Activated T-cell treated with anti-CD3 and anti-CD28 coated beads, Interleukin-2, amount 50 U/mL, for 72 hours (primary cell): ENCODE measurements around the gene DUSP9. TPM values are rescaled to one million over a fixed set of nuclear protein-coding genes. Genes with fewer than 3 reads are reported as not detected.

Experiments
- ATAC-seq, 2 donors: fragments of 150-1000 bp; cut with Tn5 transposase; replicated peaks in 1 of 2; 2 replicates each; pipeline ENCODE4 v1.10.0; 2021; ENCODE audit warnings: moderate library complexity in 2 of 2, mild to moderate bottlenecking in 1 of 2
- DNase-seq, 2 donors: peaks; one replicate each; pipeline ENCODE4 v3.0.0; 2021 to 2022; ENCODE audit warnings: mixed read lengths in 1 of 2
- H3K27ac Mint-ChIP-seq: one replicate; pipeline ENCODE4 v1.8.0; 2022; ENCODE audit warnings: mild to moderate bottlenecking, moderate library complexity, mixed read lengths
- H3K27me3 Mint-ChIP-seq: one replicate; pipeline ENCODE4 v1.8.0; 2022; ENCODE audit warnings: low read depth, mixed read lengths
- H3K36me3 Mint-ChIP-seq, 2 donors: one replicate each; pipeline ENCODE4 v1.8.0; 2022; ENCODE audit warnings: mixed read lengths in 2 of 2, mild to moderate bottlenecking in 1 of 2; ENCODE audit not compliant: insufficient read depth in 2 of 2
- H3K4me1 Mint-ChIP-seq: one replicate; pipeline ENCODE4 v1.8.0; 2022; ENCODE audit warnings: low read depth, mixed read lengths
- H3K4me3 Mint-ChIP-seq, 2 donors: one replicate each; pipeline ENCODE4 v1.8.0; 2022; ENCODE audit warnings: mild to moderate bottlenecking in 2 of 2, mixed read lengths in 2 of 2, moderate library complexity in 2 of 2
- H3K9me3 Mint-ChIP-seq, 2 donors: one replicate each; pipeline ENCODE4 v1.8.0; 2022; ENCODE audit warnings: mixed read lengths in 2 of 2
- total RNA-seq, 2 donors: library from RNA; stranded (reverse); gene quantifications; one replicate each; pipeline ENCODE4 v1.2.3, GENCODE V29; 2022

DUSP9 gene
- total RNA-seq, 2 donors from 2014 or later = not detected

- peaks cover 8% of the 10 kb centered on the region for H3K27me3 Mint-ChIP-seq
- peak in 1 of 2 donors; percentile 52 for ATAC-seq
Measured at GRCh38 chrX:153651540-153652079, 4.6 kb downstream of the DUSP9 start.

GRCh38 chrX:153653556-153653955 is 6.6 kb downstream of the DUSP9 start:
- no peak overlapping the region for H3K4me3 Mint-ChIP-seq
- H3K27me3 Mint-ChIP-seq = peaks cover 11% of the 10 kb centered on the region
- no peaks in the 10 kb centered on the region for H3K9me3 Mint-ChIP-seq
- H3K36me3 Mint-ChIP-seq = no peaks in the 10 kb centered on the region
- DNase-seq = no peak
- H3K27ac Mint-ChIP-seq = no peak overlapping the region
- no peak for ATAC-seq
- no peaks in the 10 kb centered on the region for H3K4me1 Mint-ChIP-seq

More at GRCh38 chrX:153651540-153652079, 4.6 kb downstream of the DUSP9 start:
- Mint-ChIP-seq H3K27ac (no peak overlapping the region), H3K4me1 (no peaks in the 10 kb centered on the region), H3K36me3 (no peaks in the 10 kb centered on the region), H3K4me3 (no peak overlapping the region), H3K9me3 (no peaks in the 10 kb centered on the region)
- DNase-seq = no peak

DNA sequence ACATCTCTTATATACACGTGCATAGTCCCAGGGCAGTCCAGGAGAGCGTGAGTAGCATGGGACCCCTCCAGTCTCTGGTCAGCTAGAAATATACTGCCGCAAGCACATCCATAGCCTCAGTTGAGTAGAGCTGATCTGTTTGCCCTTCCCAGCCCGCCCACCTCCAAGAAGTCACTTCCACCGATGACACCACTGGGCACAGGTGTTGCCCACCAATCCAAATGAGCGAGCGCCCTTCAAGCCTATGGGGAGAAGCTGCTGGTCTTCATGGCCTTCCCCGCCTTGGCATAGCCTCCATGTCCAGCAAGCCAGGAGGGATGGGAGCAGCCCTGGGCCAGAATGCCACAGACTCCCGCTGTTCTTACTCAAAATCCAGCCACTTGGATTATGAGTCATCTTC is 10.2 kb downstream of the DUSP9 start:
- Mint-ChIP-seq H3K4me3 (no peak overlapping the region), H3K36me3 (no peaks in the 10 kb centered on the region), H3K27ac (no peak overlapping the region), H3K27me3 (peaks cover 33% of the 10 kb centered on the region), H3K9me3 (no peaks in the 10 kb centered on the region), H3K4me1 (no peaks in the 10 kb centered on the region)
- ATAC-seq (no peak), DNase-seq (no peak)

GRCh38 chrX:153659268-153659667 is 12.3 kb downstream of the DUSP9 start:
- Mint-ChIP-seq H3K4me1 (no peaks in the 10 kb centered on the region), H3K27ac (no peak overlapping the region), H3K4me3 (no peak overlapping the region), H3K9me3 (no peaks in the 10 kb centered on the region), H3K36me3 (no peaks in the 10 kb centered on the region), H3K27me3 (peaks cover 47% of the 10 kb centered on the region)
- DNase-seq (no peak), ATAC-seq (no peak)

DNA sequence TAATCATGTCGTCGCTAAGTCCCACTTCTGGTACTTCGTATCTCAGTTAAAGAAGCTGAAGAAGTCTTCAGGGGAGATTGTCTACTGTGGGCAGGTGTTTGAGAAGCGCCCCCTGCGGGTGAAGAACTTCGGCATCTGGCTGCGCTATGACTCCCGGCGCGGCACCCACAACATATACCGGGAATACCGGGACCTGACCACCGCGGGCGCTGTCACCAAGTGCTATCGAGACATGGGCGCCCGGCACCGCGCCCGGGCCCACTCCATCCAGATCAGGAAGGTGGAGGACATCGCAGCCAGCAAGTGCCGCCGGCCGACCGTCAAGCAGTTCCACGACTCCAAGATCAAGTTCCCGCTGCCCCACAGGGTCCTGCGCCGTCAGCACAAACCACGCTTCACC is 15.3 kb downstream of the DUSP9 start:
- DNase-seq (peak; percentile 55 to 58), ATAC-seq (no peak)
- no peak overlapping the region for H3K27ac Mint-ChIP-seq
- H3K36me3 Mint-ChIP-seq = no peaks in the 10 kb centered on the region
- no peaks in the 10 kb centered on the region for H3K9me3 Mint-ChIP-seq
- H3K4me3 Mint-ChIP-seq = peak overlapping the region; percentile 68 to 73
- H3K27me3 Mint-ChIP-seq = peaks cover 72% of the 10 kb centered on the region
- H3K4me1 Mint-ChIP-seq = peaks cover under 1% of the 10 kb centered on the region

DNA sequence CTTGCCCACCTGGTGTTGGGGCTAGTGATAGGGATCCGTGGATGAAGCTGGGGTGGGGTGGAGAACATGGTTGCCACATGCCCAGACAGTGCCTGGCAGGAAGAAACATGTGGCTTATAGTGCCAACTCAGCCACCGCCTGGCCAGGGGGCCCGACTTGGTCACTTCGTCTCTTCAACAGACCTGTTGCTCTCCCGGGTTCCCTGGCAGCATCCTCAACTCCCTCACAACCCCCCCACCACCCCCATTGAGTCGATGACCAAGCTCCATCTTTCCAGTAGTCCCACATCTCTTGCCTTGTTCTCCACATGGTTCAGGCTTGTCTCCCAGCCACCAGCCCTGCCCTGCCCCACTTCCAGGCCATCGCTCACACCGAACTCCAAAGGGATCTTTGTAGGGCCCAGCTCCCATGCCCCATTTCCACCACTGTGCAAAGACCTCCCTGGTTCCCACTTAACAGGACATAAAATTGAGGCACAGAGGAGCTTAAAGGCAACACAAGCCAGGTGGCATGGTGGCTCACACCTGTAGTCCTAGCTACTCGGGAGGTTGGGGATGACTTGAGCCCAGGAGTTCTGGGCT is 18.8 kb downstream of the DUSP9 start:
- no peak for DNase-seq
- peaks cover 59% of the 10 kb centered on the region for H3K27me3 Mint-ChIP-seq
- no peaks in the 10 kb centered on the region for H3K36me3 Mint-ChIP-seq
- no peak overlapping the region for H3K27ac Mint-ChIP-seq
- no peak overlapping the region for H3K4me3 Mint-ChIP-seq
- H3K9me3 Mint-ChIP-seq = no peaks in the 10 kb centered on the region
- H3K4me1 Mint-ChIP-seq = peaks cover 10% of the 10 kb centered on the region
- ATAC-seq = no peak

GRCh38 chrX:153667281-153667955 is 20.4 kb downstream of the DUSP9 start:
- H3K27ac Mint-ChIP-seq = no peak overlapping the region
- H3K4me3 Mint-ChIP-seq = peak overlapping the region; percentile 70 to 86
- H3K27me3 Mint-ChIP-seq = peaks cover 50% of the 10 kb centered on the region
- peaks cover 10% of the 10 kb centered on the region for H3K4me1 Mint-ChIP-seq
- ATAC-seq = no peak
- no peaks in the 10 kb centered on the region for H3K9me3 Mint-ChIP-seq
- no peaks in the 10 kb centered on the region for H3K36me3 Mint-ChIP-seq
- no peak for DNase-seq

- no peak overlapping the region for H3K27ac Mint-ChIP-seq
- DNase-seq (peak; percentile 81 to 82), ATAC-seq (peak; percentile 80 to 90)
- H3K27me3 Mint-ChIP-seq = peaks cover 50% of the 10 kb centered on the region
- no peaks in the 10 kb centered on the region for H3K9me3 Mint-ChIP-seq
- no peaks in the 10 kb centered on the region for H3K36me3 Mint-ChIP-seq
- H3K4me3 Mint-ChIP-seq = peak overlapping the region; percentile 70 to 86
- peaks cover 10% of the 10 kb centered on the region for H3K4me1 Mint-ChIP-seq
Measured at GRCh38 chrX:153667956-153668396, 21.0 kb downstream of the DUSP9 start.

- DNase-seq (no peak), ATAC-seq (no peak)
- peaks cover 10% of the 10 kb centered on the region for H3K4me1 Mint-ChIP-seq
- H3K4me3 Mint-ChIP-seq = no peak overlapping the region
- no peaks in the 10 kb centered on the region for H3K9me3 Mint-ChIP-seq
- no peaks in the 10 kb centered on the region for H3K36me3 Mint-ChIP-seq
- peaks cover 46% of the 10 kb centered on the region for H3K27me3 Mint-ChIP-seq
- no peak overlapping the region for H3K27ac Mint-ChIP-seq
Measured at GRCh38 chrX:153668423-153669173, 21.6 kb downstream of the DUSP9 start.

DNA sequence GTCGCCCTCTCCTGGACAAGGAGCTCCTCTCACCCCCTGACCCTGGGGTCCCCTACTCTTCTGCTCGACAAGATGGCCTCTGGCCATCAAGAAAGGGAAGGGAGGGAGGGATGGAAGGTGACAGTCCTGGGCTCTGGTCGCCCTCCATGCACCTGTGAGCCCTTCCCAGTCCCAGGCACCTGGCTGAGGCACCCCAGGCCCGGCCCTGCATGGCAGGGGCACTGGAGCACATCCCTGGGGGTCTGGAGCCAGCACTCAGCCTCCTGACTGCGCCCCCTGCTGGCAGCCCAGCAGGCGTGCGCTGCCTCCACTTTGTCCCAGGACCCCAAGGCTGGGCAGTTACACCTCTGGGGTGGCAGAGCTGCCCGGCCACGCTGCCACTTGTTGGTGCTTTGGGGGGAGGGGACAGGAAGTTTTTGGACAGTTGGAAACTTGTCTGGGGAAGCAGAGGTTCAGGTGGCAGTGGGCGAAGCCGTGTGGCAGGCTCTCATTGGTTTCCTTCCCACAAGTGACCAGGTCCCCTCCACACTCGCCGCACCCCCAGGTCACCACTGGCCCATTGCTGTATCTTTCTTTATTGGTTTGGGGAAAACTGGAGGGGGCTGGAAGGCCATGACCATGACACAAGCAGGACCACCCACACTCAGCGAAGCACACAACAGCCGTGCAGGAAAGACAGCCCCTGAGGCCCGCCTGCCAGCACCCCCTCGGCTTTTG is 22.3 kb downstream of the DUSP9 start:
- H3K9me3 Mint-ChIP-seq = no peaks in the 10 kb centered on the region

DNA sequence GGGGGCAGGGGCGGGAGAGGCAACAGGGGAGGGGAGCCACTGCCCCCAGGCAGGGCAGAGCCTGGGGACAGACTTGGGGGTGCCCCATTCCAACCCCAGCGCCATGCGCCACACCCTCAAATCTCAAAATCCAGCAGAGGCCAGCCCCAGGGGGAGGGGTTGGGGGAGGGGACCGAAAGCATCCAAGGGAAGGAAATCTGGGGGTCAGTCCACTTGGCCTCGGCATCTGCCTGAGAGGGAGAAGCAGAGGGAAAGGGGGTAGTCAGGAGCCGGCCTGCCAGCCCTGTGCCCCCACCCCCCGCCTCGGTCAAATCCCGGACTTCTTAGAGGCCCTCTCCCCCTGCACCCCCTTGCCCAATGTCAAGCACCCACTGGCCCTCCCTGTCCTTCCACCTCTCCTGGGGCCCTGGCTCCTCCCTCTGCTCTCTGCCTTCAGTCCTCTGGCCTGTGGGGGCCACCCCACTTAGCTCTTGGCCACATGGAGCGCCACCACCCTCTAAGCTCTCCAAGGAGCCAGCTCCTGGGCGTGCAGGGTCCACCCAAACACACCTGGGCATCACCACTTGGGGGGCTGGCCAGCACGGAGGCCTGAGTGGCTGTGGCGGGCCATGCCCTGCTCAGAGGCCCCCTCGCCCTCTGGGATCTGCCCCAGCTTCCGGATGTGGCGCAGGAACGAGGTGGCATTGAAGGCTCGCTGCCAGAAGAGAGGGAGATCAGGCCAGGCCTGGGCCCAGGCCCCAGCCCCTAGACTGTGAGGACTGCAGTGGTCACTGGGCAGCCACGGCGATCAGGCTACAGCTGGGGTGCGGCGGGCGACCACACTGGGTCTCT is 23.1 kb downstream of the DUSP9 start:
- peaks cover 49% of the 10 kb centered on the region for H3K27me3 Mint-ChIP-seq
- H3K27ac Mint-ChIP-seq = no peak overlapping the region
- no peaks in the 10 kb centered on the region for H3K36me3 Mint-ChIP-seq
- no peak overlapping the region for H3K4me3 Mint-ChIP-seq
- no peak for ATAC-seq
- DNase-seq = no peak
- no peaks in the 10 kb centered on the region for H3K9me3 Mint-ChIP-seq
- peaks cover 10% of the 10 kb centered on the region for H3K4me1 Mint-ChIP-seq

More for the DNA sequence above, 22.3 kb downstream of the DUSP9 start:
- Mint-ChIP-seq H3K27ac (no peak overlapping the region), H3K4me1 (peaks cover 10% of the 10 kb centered on the region), H3K4me3 (no peak overlapping the region), H3K27me3 (peaks cover 49% of the 10 kb centered on the region), H3K36me3 (no peaks in the 10 kb centered on the region)
- DNase-seq (peak; percentile 39 to 41), ATAC-seq (peak; percentile 47 to 59)
